Right cardiac atrium (tissue), 5 donors: ENCODE results near the gene ETFDH. TPM values are rescaled to one million over a fixed set of nuclear protein-coding genes. Genes with fewer than 3 reads are reported as not detected.
"Not testable (repeated sequence)": the region's sequence is repeated elsewhere in the genome, so short reads cannot be mapped to it uniquely, and the experiment has no call there.

Source experiments
- ATAC-seq, 2 donors: fragments of 200-7000 bp; cut with Tn5 transposase; one replicate each; pipeline versions ENCODE4 v1.8.0 to v1.9.1; 2020; ENCODE audit warnings: moderate library complexity in 2 of 2, mild to moderate bottlenecking in 1 of 2
- DNase-seq, 3 donors: peaks; one replicate each; pipeline ENCODE4 v3.0.0-alpha.2; 2020
- H3K27ac ChIP-seq: one replicate; pipeline ENCODE4 v1.5.1; 2013; ENCODE audit warnings: mild to moderate bottlenecking, low read length, control low read depth, moderate library complexity
- H3K27me3 ChIP-seq: one replicate; pipeline ENCODE4 v1.6.1; 2013; ENCODE audit not compliant: control insufficient read depth, insufficient read depth
- H3K4me1 ChIP-seq: one replicate; pipeline ENCODE4 v1.6.1; 2013; ENCODE audit warnings: low read length; ENCODE audit not compliant: control insufficient read depth, insufficient read depth
- H3K4me3 ChIP-seq: one replicate; pipeline ENCODE4 v1.5.1; 2013; ENCODE audit warnings: low read length, control low read depth
- H3K9me3 ChIP-seq: one replicate; pipeline ENCODE4 v1.6.1; 2013; ENCODE audit warnings: low read length; ENCODE audit not compliant: control insufficient read depth
- WGBS: extraction: QIAGEN DNeasy Blood & Tissue Kit; methylation state at CpG from one replicate; pipeline ENCODE4 v1.1.7; 2013; 5-methylcytosine and 5-hydroxymethylcytosine counted together
- intact Hi-C, 4 donors: fragments of 100-400 bp; cut with DNase I; formaldehyde crosslinking; loops; one replicate each; pipeline versions ENCODE4 v1.11.0 to v1.14.0; 2022 to 2023
- polyA plus RNA-seq: library from polyadenylated mRNA; stranded (reverse); fragments of 200-250 nt; gene quantifications from one replicate; pipeline ENCODE4 v1.2.3, GENCODE V29; 2013
- total RNA-seq, 4 donors: library from RNA; stranded (reverse); fragmentation: NEBNext Ultra II Directional; extraction: Animal tissue kit (Norgen Biotek cat#: 25700); gene quantifications; one replicate each; pipeline ENCODE4 v1.2.1, GENCODE V29; 2021
- donor health status: healthy with polysubstance abuse.
- donor health status: DM: no; HTN: yes; CAD: no.
- donor health status: DM: no; HTN: no; CAD: no.
- donor health status: DM: no; HTN: yes; CAD: no; lungs with severe emphysema.
- donor health status: DM: yes; HTN: yes; CAD: no.

ETFDH gene
- total and polyA plus RNA-seq, 5 donors = 119 to 204 (median 149) TPM

DNA sequence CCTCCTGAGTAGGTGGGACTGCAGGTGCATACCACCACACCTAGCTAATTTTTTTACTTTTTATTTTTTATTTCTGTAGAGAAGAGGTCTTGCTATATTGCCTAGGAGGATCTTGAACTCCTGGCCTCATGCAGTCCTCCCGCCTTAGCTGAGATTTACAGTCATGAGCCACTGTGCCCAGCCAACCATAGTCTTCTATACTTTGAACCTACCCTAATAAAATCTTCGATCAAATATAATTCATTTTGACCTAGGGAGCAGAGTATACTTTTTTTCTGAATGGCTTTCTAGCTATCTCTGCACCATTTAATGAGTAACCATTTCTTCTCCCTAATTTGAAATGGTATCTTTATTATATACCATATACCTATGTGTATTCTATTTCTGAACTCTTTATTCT is 6.7 kb downstream of the ETFDH start:
- no peak overlapping the region for H3K27ac ChIP-seq
- ATAC-seq (no peak), DNase-seq (no peak)
- H3K4me1 ChIP-seq = peaks cover 7% of the 10 kb centered on the region
- H3K27me3 ChIP-seq = no peaks in the 10 kb centered on the region
- WGBS = 98% methylated on average over 2 of the region's 2 CpGs
- intact Hi-C loops = no loop called here
- H3K9me3 ChIP-seq = no peaks in the 10 kb centered on the region
- no peak overlapping the region for H3K4me3 ChIP-seq

DNA sequence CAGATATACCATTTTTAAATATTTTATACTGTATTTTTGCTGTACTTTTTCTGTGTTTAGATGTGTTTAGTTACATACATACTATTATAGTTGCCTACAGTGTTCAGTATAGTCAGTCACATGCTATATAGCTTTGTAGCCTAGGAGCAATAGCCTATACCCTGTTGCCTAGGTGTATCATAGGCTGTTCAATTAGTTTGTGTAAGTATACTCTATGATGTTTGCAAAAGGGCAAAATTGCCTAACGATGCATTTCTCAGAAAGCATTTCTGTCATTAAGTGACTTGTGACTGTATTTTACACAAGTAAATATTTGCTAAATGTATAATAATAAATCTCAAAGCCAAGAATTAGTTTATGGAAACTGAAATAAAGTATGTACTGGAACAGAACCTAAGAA is 9.5 kb downstream of the ETFDH start:
- intact Hi-C loops = no loop called here
- 94% methylated on average over 1 of the region's 1 CpG for WGBS
- Histone ChIP-seq H3K27me3 (no peaks in the 10 kb centered on the region), H3K9me3 (no peaks in the 10 kb centered on the region), H3K4me1 (peaks cover under 1% of the 10 kb centered on the region), H3K27ac (no peak overlapping the region), H3K4me3 (no peak overlapping the region)
- ATAC-seq = no peak
- DNase-seq = no peak

GRCh38 chr4:158682066-158682465 is 10.0 kb downstream of the ETFDH start:
- Histone ChIP-seq H3K9me3 (no peaks in the 10 kb centered on the region), H3K4me1 (no peaks in the 10 kb centered on the region), H3K27ac (no peak overlapping the region), H3K27me3 (no peaks in the 10 kb centered on the region), H3K4me3 (no peak overlapping the region)
- intact Hi-C loops = no loop called here
- no peak for DNase-seq
- WGBS = 49% methylated on average over 2 of the region's 2 CpGs
- no peak for ATAC-seq

- H3K27me3 ChIP-seq = no peaks in the 10 kb centered on the region
- H3K9me3 ChIP-seq = no peaks in the 10 kb centered on the region
- no peak for DNase-seq
- H3K27ac ChIP-seq = no peak overlapping the region
- no peak overlapping the region for H3K4me3 ChIP-seq
- 71% methylated on average over 1 of the region's 1 CpG for WGBS
- no peak for ATAC-seq
- intact Hi-C loops = no loop called here
- H3K4me1 ChIP-seq = no peaks in the 10 kb centered on the region
Measured at GRCh38 chr4:158688813-158689212, 16.7 kb downstream of the ETFDH start.

- 92% methylated on average over 4 of the region's 4 CpGs for WGBS
Measured at GRCh38 chr4:158704274-158704673, 32.2 kb downstream of the ETFDH start.

GRCh38 chr4:158710814-158711213 is 38.7 kb downstream of the ETFDH start:
- 51% methylated on average over 1 of the region's 1 CpG for WGBS
- Histone ChIP-seq H3K4me3 (no peak overlapping the region), H3K27ac (no peak overlapping the region), H3K27me3 (no peaks in the 10 kb centered on the region), H3K4me1 (no peaks in the 10 kb centered on the region), H3K9me3 (no peaks in the 10 kb centered on the region)
- intact Hi-C loops = no loop called here
- DNase-seq (no peak), ATAC-seq (no peak)

More at GRCh38 chr4:158704274-158704673, 32.2 kb downstream of the ETFDH start:
- no peak overlapping the region for H3K27ac ChIP-seq
- H3K4me3 ChIP-seq = no peak overlapping the region
- H3K4me1 ChIP-seq = peaks cover 1% of the 10 kb centered on the region
- no peak for ATAC-seq
- intact Hi-C loops = no loop called here
- H3K9me3 ChIP-seq = no peaks in the 10 kb centered on the region
- no peaks in the 10 kb centered on the region for H3K27me3 ChIP-seq
- no peak for DNase-seq

- ATAC-seq = not testable (repeated sequence)
- WGBS = 97% methylated on average over 4 of the region's 4 CpGs
Measured at GRCh38 chr4:158712622-158713021, 40.5 kb downstream of the ETFDH start.

GRCh38 chr4:158714937-158715336 is 42.8 kb downstream of the ETFDH start:
- H3K4me3 ChIP-seq = no peak overlapping the region
- ATAC-seq (no peak), DNase-seq (no peak)
- no peaks in the 10 kb centered on the region for H3K4me1 ChIP-seq
- intact Hi-C loops = no loop called here
- H3K27ac ChIP-seq = no peak overlapping the region
- H3K27me3 ChIP-seq = no peaks in the 10 kb centered on the region
- WGBS = 82% methylated on average over 4 of the region's 4 CpGs
- H3K9me3 ChIP-seq = no peaks in the 10 kb centered on the region

More at GRCh38 chr4:158712622-158713021, 40.5 kb downstream of the ETFDH start:
- H3K27ac ChIP-seq, DNase-seq, intact Hi-C loops, H3K4me3 ChIP-seq, H3K9me3 ChIP-seq, H3K4me1 ChIP-seq, H3K27me3 ChIP-seq: not testable (repeated sequence)

DNA sequence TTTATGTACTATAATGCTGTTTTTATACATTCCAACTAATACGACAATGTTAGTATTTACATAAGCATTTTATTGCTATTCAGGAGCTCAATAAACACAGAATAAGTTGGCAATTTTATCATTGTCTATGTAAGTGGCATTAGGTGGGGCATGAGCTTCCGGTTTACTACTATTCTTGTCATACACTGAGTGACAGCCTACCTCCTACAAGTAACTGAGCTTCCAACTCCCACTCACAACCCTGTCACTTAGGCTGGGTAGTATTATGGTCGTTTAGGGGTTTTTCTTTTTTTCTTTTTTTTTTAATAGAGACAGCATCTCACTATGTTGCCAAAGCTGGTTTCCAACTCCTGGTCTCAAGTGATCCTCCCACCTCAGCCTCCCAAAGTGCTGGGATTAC is 43.7 kb downstream of the ETFDH start:
- Histone ChIP-seq H3K9me3 (no peaks in the 10 kb centered on the region), H3K4me1 (no peaks in the 10 kb centered on the region), H3K27me3 (no peaks in the 10 kb centered on the region), H3K27ac (no peak overlapping the region), H3K4me3 (no peak overlapping the region)
- WGBS = 57% methylated on average over 3 of the region's 3 CpGs
- no peak for DNase-seq
- intact Hi-C loops = no loop called here
- ATAC-seq = no peak

DNA sequence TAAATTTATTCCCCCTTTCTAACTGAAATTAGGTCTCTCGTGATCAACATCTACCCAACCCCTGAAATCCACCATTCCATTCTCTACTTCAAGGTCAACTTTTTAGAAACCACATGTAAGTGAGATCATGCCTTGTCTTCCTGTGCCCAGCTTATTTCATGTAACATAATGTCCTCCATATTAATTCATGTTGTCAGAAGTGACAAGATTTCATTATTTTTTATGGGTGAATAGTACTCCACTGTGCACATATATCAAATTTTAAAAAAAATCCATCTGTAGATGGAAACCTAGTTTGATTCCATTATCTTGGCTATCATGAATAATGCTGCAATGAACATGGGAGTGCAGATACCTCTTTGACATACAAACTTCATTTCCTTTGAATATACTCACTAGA is 49.6 kb downstream of the ETFDH start:
- intact Hi-C loops = loop anchor here in 3 of 4 donors (10.0 kb wide), 3 partner anchors 453 to 723 kb away; no protein-coding TSS in a partner anchor
- Histone ChIP-seq H3K27ac (no peak overlapping the region), H3K27me3 (no peaks in the 10 kb centered on the region), H3K4me1 (peaks cover 4% of the 10 kb centered on the region), H3K9me3 (no peaks in the 10 kb centered on the region), H3K4me3 (no peak overlapping the region)
- ATAC-seq = no peak
- no peak for DNase-seq
- WGBS = 92% methylated on average over 1 of the region's 1 CpG

DNA sequence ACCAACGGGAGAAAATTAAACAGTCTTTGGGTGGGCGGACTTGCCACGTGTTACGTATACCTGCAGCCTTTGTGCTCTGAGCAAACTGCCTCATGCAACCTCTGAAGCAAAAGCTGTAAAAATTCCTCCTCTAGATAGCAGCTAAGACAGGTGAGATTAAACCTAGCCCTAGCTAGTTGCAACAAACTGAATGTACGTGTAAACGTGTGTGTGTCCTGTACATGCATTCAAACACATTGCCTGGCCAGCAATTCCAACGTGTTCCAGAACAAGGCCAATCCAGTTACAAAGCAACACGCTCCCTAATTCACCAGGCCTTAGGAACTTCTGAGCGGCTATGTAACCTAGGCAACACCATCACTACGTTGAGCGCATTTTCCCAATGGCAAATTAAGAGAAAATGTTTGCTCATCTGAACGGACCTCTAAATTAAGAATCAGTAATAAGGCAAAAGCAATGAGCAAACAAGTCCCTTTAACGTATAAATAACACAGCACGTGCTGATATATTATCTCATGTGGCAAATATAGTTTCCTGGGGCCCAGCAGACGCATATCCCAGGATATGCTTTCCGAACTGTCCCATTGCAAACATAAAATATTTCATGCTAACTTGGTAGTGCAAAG is 50.3 kb downstream of the ETFDH start:
- peak; percentile 31 to 39 for ATAC-seq
- intact Hi-C loops = loop anchor here in 3 of 4 donors (10.0 kb wide), 3 partner anchors 452 to 722 kb away; no protein-coding TSS in a partner anchor
- peaks cover 4% of the 10 kb centered on the region for H3K4me1 ChIP-seq
- peak overlapping the region; percentile 88 for H3K4me3 ChIP-seq
- H3K27me3 ChIP-seq = no peaks in the 10 kb centered on the region
- 18% methylated on average over 16 of the region's 16 CpGs for WGBS
- H3K27ac ChIP-seq = peak overlapping the region; percentile 88
- no peaks in the 10 kb centered on the region for H3K9me3 ChIP-seq
- DNase-seq = no peak
